NOMO-1 (cell line): ENCODE results near the gene FMN1.

ENCODE experiments used
- DNase-seq, 2 experiments: peaks; one replicate each; lab custom pipeline; 2025; ENCODE audit not compliant: unreplicated experiment in 2 of 2; lab: John Stamatoyannopoulos, UW

Gene FMN1, protein sequence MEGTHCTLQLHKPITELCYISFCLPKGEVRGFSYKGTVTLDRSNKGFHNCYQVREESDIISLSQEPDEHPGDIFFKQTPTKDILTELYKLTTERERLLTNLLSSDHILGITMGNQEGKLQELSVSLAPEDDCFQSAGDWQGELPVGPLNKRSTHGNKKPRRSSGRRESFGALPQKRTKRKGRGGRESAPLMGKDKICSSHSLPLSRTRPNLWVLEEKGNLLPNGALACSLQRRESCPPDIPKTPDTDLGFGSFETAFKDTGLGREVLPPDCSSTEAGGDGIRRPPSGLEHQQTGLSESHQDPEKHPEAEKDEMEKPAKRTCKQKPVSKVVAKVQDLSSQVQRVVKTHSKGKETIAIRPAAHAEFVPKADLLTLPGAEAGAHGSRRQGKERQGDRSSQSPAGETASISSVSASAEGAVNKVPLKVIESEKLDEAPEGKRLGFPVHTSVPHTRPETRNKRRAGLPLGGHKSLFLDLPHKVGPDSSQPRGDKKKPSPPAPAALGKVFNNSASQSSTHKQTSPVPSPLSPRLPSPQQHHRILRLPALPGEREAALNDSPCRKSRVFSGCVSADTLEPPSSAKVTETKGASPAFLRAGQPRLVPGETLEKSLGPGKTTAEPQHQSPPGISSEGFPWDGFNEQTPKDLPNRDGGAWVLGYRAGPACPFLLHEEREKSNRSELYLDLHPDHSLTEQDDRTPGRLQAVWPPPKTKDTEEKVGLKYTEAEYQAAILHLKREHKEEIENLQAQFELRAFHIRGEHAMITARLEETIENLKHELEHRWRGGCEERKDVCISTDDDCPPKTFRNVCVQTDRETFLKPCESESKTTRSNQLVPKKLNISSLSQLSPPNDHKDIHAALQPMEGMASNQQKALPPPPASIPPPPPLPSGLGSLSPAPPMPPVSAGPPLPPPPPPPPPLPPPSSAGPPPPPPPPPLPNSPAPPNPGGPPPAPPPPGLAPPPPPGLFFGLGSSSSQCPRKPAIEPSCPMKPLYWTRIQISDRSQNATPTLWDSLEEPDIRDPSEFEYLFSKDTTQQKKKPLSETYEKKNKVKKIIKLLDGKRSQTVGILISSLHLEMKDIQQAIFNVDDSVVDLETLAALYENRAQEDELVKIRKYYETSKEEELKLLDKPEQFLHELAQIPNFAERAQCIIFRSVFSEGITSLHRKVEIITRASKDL (N-terminal part only)

GRCh38 chr15:33194704-33195670, at the start of gene FMN1:
TSS of gene FMN1 (minus strand) at chr15:33194714. CDS start at chr15:33154914, 39,800 bp downstream.
- peak; percentile 87 to 94 for DNase-seq

DNA sequence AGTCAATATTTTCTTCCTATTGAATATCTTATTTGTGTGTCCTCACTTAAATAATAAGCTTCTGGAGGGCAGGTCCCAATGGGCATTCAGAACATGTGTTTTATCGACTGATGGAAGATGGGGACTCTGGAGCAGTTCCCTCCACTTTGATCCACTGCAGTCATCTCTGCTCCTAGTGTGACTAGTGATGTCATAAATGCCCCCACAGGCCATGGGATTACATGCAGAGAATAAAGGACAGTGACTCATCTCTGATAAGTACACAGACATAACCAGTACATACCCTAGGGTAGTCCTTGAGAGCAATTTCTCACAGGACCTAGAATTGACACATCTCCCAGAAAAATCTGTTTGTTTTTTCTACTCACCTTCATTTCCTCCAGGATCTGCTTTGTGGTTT, 49.4 kb upstream of the FMN1 start:
- no peak for DNase-seq

DNA sequence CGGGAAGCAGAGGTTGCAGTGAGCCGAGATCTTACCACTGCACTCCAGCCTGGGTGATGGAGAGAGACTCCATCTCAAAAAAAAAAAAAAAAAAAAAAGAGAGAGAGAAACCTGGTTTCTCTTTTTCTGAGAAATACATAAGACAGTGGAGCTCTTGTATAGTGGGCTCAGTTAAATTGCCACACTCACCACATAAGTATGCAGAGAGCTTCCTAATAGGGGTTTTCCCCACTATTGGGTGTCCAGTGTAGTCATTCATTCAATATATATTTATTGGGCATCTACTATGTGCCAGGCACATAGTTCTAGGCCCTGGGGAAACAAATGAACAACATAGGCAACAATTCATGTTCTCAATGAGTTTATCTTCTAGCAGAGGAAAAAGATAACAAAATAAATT, 48.9 kb upstream of the FMN1 start:
- no peak for DNase-seq

- peak in 1 of 2 experiments; percentile 11 for DNase-seq
Observed at GRCh38 chr15:33242669-33243191, 48.2 kb upstream of the FMN1 start.

DNA sequence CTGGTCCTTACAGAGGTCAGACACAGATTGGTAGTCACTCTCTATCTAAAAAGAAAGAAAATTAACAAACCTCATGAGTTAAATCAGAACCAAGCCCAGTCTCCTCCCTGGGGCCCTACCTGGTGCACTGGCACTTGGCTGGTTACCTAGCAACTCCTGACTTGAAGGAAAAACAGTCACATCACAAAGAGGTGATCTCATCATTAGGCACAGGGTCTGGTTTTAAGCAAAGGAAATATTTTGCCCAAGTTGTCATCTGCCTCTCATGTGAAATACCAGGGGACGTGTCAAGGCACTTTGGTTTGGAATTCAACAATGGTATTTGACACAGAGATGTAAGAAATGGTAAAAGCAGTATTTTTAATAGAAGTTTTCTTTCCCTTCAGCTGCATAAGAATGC, 47.7 kb upstream of the FMN1 start:
- no peak for DNase-seq

- no peak for DNase-seq
Observed at GRCh38 chr15:33236841-33237509, 42.5 kb upstream of the FMN1 start.

DNA sequence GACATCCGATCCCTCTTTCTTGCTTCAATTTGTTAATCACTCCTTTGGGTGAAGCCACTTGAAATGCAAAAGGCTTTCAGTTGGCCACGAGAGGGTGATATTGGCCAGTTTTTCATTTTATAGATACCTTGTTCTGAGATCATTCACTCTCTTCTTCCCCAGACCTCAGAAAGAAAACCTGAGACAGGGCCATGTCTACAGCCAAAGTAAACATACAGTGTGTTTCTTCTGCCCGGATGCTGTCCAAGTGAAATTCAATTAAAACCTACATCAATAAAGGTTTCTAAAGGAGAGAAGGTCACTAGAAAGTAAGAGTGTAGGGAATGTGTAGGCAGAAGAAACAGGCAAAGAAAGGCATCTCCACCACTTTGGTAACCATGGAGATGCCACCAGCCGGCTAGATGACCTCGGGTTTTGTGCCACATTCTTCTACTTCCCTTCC, 39.5 kb upstream of the FMN1 start:
- DNase-seq, result peak in 1 of 2 experiments; percentile 19

DNA sequence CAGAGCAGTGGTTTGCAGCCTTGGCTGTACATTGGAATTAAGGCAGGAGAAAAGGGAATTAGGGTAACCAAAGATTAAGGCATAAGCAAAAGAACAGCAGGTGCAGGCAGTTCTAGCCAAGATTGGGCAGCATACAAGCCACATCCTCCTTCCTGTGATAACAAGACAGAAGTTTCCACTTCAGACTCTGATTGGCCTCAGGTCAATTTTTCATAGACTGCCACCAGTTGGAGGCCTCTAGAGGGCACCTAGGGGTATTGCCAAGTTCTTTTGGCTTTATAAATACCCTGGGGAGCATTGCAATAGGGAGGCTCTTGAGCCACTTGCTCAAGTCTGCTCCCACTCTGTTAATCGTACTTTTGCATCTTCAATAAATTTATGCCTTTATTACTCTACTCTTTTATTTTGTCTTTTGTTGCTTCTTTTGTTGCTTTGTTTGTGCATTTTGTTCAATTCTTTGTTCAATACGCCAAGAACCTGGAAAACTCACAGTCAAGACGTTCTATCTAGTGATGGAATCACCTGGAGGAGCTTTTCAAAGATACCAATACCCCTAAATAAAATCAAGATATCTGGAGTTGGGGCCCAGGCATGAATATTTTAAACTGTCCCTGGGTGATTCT, 32.2 kb upstream of the FMN1 start:
- DNase-seq, result peak; percentile 41 to 58

- no peak for DNase-seq
Observed at GRCh38 chr15:33218071-33218491, 23.6 kb upstream of the FMN1 start.

DNA sequence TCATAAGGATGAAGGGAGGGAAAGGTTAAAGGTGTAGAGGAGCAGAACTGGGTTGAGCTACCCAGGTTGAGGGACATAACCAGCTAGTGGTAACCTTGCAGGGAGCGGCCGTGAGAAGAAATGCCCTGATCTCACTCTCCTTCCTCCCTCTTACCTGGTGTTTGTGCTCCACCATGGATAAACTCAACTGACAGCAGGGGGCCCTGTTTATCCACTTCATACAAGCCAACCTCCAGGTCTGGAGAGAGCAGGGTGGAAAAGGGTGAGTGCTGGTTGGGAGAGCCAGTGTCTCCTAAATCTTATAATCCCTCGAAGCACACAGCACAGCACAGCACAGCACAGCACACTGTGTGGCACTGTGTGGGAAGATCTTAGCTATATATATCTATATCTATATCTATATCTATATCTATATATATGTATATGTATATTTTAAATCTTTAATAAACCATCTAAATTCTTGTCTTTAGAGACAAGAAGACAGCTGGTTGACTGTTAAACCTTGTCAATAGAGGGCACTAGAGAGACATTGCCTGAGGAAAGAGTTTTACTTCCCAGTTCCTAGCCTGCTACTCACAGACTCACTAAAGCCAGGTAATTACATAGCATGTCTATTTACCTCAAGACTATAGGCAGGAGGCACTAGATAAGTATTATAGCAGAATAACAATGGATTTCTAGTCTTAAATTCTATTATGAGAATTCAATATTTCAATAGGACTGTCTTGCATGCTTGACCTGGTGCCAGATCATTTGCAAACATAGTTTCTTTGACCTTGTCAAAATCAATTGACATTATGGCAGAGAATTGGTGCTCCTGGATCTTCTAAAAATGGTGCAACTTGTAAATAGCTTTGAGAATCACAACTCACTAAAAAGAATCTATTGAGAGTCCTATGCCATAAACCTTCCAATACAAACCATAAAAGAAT, 21.7 kb upstream of the FMN1 start:
- peak; percentile 2 to 38 for DNase-seq

DNA sequence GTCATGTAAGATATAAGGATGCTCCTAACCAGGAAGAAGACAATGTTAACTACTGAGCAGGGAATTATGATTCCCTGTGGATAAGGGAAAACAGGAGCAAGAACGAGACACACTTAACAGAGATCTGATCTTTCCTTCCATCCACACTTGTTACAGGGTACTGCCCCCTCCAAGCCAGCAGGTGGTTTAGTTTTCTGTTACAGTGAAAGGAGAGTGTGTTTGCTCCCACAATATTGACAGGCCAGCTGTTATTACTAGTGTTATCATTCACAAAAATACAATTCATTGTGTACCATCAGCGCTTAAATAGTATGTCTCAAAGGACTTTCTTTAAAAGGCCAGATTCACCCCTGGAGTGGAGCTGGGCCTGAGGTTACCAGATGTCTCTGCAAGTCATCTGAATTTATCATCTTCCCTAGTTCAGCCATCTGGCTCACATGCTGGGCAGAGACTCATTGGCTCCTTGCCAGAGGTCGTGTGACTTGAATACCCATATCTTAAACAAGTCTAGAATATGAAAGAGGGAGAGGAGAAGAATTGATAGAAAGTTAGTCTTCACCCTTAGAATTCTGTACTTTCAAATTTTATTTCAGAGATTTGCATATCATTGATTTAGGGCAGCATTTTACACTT, 16.8 kb upstream of the FMN1 start:
- DNase-seq, result no peak

DNA sequence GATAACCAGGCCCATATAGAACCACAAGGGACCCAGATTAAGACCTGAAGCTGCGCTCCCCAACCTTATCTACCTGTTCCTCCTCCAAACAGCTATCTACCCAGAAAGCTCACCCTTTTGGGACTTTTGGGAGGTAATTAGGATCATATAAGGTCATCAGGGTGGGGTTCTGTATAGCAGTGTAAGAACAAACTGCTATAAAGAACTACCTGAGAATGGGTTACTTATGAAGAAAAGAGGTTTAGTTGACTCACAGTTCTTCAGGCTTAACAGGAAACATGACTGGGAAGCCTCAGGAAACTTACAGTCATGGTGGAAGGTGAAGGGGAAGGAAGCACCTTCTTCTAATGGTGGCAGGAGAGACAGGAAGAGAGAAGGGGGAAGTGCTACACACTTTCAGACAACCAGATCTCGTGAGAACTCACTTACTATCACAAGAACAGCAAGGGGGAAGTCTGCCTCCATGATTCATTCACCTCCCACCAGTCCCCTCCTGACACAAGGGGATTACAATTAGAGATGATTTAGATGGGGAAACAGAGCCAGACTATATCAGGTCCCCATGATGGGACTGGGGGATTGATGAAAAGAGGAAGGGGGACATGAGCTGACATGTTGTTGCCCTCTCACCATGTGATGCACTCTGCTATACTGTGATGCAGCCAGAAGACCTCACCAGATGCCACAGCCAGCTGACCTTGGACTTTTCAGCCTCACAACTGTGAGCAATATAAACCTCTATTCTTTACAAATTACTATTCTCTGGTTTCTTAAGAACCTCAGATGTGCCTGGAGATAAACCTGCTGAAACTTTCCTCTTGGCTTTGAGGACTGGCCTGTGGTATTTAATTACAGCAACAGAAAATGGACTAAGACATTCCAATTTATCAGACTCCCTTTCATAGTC, 15.3 kb upstream of the FMN1 start:
- DNase-seq, result no peak

DNA sequence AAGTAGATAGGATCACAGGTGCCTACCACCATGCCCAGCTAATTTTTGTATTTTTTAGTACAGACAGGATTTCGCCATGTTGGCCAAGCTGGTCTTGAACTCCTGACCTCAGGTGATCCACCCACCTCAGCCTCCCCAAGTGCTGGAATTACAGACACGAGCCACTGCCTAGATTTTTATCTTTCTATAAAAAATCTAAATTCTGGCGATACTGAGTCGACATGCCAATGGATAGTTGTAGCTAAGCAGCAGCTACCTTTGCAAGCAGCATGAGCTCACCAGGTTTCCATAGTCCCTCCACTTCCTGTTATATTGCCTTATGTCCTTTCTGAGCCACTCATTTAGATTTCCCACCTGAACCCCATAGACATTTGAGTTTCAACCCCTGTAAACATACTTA, 13.1 kb upstream of the FMN1 start:
- no peak for DNase-seq

DNA sequence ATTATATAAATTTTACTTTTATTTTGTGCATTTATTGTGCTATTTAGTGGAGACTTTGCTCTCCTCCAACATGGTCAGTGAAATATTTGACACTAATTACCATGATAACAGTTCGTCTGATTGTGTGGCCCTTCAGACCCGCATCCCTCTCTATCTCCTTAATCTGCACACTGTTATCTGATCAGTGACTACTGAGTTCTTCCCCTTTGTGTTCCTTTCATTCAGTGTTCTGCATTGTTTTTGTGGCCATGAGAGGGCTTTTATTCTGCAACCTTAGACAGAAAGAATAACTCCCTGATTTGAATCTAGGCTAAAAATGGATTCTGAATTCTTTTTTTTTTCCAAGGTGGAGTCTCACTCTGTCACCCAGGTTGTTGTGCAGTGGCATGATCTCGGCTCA, 11.9 kb upstream of the FMN1 start:
- no peak for DNase-seq

DNA sequence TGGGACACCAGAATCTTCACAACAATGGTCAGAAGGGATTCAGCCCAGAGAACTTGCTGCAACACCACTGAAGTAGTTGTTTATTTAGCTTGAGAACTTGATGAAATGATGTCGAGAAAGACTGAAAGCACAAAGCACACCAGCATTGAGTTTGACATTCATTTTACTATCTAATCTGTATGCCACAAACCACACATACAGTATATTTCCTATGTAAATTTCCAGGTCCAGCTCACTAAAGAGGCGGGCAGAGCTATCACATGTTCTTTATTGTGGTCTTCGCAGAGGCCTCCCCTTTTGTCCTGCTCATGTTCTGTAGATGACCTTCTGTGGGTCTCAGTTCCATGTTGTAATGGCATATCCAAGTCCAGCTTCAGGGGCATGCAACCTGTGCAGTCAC, 10.4 kb upstream of the FMN1 start:
- no peak for DNase-seq

- DNase-seq, result no peak
Observed at GRCh38 chr15:33204087-33204486, 9.6 kb upstream of the FMN1 start.
